ENCODE results near the gene TMPRSS3.

Gene TMPRSS3

GRCh38 chr21:42440187-42440792 is 44.4 kb upstream of the TMPRSS3 start:
- H3K4me3 ChIP-seq (ENCODE audit: low read depth, low read length) = no peak overlapping the region
- DNase-seq (ENCODE audit: low read depth) = no peak
- TF ChIP-seq CTCF (conservative IDR thresholded peaks at IDR 0.05; ENCODE audit: low read depth, low read length) = no peak

GRCh38 chr21:42439284-42440186 is 43.7 kb upstream of the TMPRSS3 start:
- no peak for DNase-seq (ENCODE audit: low read depth)
- no peak for TF ChIP-seq CTCF (conservative IDR thresholded peaks at IDR 0.05; ENCODE audit: low read depth, low read length)
- H3K4me3 ChIP-seq (ENCODE audit: low read depth, low read length) = no peak overlapping the region

- H3K4me3 ChIP-seq (ENCODE audit: low read depth, low read length) = no peak overlapping the region
- TF ChIP-seq CTCF (conservative IDR thresholded peaks at IDR 0.05; ENCODE audit: low read depth, low read length) = no peak
- DNase-seq (ENCODE audit: low read depth) = no peak
Measured at GRCh38 chr21:42438316-42439205, 42.7 kb upstream of the TMPRSS3 start.

GRCh38 chr21:42437786-42438185 is 41.9 kb upstream of the TMPRSS3 start:
- TF ChIP-seq CTCF (conservative IDR thresholded peaks at IDR 0.05; ENCODE audit: low read depth, low read length) = no peak
- DNase-seq (ENCODE audit: low read depth) = peak; percentile 44
- no peak overlapping the region for H3K4me3 ChIP-seq (ENCODE audit: low read depth, low read length)

- no peak for TF ChIP-seq CTCF (conservative IDR thresholded peaks at IDR 0.05; ENCODE audit: low read depth, low read length)
Measured at GRCh38 chr21:42436914-42437313, 41.1 kb upstream of the TMPRSS3 start.

GRCh38 chr21:42435833-42436232 is 40.0 kb upstream of the TMPRSS3 start:
- no peak overlapping the region for H3K4me3 ChIP-seq (ENCODE audit: low read depth, low read length)
- no peak for TF ChIP-seq CTCF (conservative IDR thresholded peaks at IDR 0.05; ENCODE audit: low read depth, low read length)
- no peak for DNase-seq (ENCODE audit: low read depth)

More at GRCh38 chr21:42436914-42437313, 41.1 kb upstream of the TMPRSS3 start:
- H3K4me3 ChIP-seq (ENCODE audit: low read depth, low read length) = no peak overlapping the region
- DNase-seq (ENCODE audit: low read depth) = no peak
